ENCODE data around the gene GRM3.

GRCh38 chr7:86846494-86847190 lies 202.9 kb downstream of the GRM3 start:
- TF ChIP-seq CTCF (IDR thresholded peaks at IDR 0.05; ENCODE audit: insufficient read depth, low read length) (no peak), POLR2AphosphoS5 (IDR thresholded peaks at IDR 0.05; ENCODE audit: low read depth) (no peak), SPI1 (IDR thresholded peaks at IDR 0.05; ENCODE audit: borderline replicate concordance, low read depth) (no peak)
